Measurements from ENCODE around the gene UGGT1.

Gene UGGT1

DNA sequence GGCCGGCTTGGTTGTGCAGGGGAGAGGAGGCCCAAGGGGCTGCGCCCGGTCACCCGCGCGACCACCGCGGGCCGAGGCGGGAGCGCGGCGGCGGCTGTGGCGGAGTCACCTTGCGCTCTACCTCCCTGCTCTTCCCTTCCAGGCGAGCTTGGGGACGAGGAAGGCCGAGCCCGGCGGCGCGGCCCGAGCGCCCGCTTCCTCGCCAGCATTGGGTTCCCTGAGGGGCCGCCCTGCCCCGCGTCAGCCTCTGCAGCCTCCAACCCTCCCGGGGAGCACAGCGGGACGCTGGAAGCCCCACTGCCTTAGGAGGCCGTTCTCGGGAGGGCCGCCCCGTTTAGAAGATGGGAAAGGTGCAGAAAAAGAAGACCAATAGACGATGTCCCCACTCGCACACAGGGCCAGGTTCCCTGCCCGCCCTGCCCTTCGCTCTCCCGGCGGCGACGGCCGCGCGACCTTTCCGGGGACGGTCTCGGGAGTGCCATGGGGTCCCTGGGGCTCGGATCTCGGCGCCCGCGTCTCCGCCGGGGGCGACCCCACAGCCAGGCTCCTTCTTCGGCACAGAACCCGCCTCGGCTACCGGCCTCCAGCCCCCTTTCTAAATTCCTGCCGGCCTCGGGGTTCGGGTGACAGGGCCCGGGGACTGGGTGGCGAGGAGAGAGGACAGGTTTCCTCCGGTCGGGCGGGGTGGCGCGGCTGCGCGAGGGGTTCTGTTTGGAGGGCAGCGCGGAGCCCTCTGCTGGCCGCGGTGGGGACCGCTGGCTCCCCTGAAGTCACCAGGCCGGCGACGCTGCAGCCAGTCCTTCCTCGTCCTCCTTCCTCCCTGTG lies 142.2 kb downstream of the UGGT1 start:
- DNase-seq, result peak; percentile 92

DNA sequence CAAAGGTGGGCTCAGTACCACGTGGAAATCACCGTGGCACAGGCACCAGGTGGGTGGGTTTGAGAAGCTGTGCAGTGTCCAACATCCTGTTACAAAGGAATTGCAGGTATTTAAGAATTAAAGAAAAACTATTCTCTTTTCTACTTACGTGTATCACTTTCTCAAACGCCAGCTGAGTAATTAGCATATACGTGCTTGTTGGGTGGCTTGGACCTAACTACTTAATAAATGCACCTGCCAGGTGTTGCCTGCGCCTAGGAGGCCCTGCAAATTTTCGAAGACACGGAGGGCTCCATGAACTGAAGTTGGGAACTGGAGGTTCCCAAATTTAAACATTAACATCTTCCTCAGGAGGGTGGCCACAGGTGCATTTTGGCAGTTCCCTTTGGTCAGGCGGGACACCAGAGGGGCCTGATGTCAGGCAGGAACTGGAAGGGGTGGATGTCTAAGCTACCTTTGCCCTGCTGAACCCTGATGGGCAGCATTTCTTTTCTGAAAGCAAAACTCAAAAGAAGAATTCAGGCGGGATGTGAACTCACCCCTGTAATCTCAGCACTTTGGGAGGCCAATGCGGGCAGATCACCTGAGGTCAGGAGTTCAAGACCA lies 142.9 kb downstream of the UGGT1 start:
- DNase-seq, result peak; percentile 80

DNA sequence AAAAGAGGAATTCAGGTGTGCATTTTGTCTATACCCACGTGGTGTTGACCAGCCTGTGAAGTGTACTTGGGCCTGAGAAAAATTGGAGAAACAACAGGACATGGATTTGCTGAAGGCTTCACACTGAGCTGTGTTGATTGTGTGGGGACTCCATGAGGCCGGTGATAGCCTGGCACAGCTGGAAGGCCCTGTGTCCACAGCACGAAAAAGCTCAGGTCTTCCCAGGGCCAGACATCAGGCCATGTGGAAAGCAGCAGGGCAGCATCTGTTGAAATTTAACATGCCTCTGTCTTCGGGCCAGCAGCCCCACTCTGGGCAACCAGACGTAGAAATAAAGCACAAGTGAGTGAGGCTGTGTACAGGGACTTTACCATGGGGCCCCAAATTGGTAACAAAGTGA lies 143.6 kb downstream of the UGGT1 start:
- DNase-seq, result peak; percentile 98

DNA sequence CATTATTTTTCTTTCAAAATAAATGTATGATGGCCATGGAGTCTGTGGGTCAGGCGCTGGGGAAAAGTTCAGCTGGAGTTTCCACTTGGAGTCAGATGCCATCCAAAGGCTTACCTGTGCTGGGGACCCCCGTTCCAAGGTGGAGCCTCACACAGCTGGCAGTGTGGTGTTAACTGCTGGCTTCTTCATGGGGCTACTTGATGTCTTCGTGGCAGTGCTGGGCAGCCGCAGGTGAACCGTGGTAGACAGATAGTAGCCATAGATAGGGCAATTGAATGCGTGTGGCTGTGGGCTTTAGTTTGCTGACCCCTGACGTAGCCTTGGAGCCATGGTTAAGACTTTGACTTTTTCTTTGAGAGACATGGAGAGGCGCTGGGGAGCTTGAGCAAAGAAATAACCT lies 144.6 kb downstream of the UGGT1 start:
- no peak for DNase-seq

DNA sequence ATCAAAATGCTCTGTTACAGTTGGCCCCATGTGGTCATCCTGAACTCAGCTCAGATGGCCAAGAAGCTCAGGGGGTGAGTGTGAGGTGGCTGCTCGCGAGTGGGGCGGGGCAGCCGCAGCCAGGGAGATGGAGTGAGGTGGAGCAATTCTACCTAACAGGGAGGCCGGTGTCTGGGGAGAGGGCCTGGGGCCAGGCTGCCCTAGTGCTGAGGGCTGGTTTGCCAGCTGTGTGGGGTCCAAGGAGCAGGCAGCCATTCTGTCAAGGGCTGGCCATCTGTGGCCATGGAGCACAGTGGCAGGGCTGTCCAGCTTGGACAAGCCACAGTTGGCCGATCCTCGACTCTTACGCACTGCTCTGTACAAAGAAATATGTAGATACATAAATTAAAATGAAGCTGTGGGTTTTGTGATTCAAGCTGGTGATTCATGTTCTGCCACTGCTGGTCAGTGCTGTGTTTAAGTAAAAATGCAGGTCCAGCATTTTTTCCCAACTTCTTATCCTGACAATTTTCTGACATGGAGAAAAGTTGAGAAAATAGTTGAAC lies 145.6 kb downstream of the UGGT1 start:
- no peak for DNase-seq

DNA sequence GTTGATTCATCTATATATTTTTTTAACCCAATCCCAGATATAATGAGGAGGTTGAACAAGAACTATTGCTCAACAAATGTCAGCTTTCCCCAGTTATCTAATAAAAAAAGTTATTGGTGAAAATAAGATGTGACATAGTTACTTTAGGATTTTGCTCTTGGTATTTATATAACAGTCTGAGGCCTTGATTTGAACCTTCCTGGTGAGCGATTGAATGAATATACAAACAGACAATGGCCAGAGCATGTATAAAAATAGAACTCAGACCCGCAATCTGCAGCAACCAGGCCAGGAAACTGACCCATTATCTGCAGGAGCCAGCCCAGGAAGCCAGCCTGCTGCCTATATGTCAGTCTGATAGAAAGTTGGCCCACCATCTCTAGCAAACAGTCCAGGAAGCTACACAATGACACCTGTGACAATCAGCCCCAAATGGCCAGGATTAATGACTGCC lies 146.1 kb downstream of the UGGT1 start:
- DNase-seq, result peak; percentile 10

DNA sequence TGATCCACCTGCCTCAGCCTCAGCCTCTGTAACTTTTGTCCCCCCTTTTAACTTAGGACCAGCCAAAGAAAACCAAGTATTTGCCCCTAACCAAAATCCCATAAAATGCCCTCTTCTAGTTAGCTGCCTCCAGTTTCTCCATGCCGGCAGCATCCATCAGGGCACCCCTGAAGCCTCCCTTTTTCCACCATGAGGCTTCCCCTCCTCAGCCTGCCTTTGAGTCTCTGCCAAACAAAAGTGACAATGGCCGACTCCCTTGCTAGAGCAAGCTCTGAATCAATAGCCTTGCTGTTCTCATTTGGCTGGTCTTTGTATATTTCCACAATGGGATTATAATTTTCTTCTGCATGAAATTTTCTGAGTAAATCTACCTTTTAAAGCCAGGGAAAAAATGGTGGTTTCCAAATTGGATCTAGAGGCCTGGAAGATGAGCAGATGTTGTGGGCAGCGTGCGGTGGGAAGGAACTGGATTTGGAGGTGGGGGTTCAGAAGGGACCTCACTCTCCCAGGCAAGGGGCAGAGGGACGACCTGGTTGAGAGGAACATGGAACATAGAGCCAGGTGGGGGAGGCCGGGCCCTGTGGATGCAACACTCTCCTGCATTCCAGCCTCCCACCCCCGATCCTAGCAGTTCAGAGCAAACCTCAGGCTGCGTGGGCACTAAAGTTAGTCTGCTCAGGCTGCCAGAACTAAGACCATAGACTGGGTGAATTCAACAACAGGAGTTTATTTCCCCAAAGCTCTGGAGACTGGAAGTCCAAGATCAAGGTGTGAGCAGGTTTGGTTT lies 147.1 kb downstream of the UGGT1 start:
- DNase-seq, result no peak

DNA sequence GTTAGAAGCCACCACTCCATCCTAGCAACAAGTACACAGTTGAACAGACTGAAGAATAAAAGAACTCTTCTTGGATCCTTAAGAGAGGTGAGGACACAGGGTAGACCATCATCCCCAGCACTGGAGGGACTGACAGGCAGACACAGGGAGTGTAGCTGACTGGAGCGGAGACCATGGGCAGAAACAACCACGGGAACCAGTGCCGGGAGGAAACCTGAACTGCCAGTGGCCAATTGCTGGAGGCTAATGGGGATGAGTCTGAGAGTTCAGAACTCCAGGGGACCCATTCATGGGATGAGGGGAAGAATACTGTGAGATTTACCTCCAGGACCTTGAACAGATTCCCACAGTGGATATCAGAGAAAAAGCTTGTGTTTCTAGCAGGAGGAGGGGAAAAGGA lies 150.9 kb downstream of the UGGT1 start:
- DNase-seq, result no peak
